T-helper 1 cell treated with Interleukin-12 subunit alpha and Interleukin-12 subunit beta and Interleukin-4 antibody, amounts not matched to agents 30 μg/mL and 1 μg/mL, for 36 hours (primary cell): ENCODE measurements around the gene GALNT2.

Experiments
- H3K27ac Mint-ChIP-seq: one replicate; pipeline ENCODE4 v1.8.0; 2021; ENCODE audit warnings: mild to moderate bottlenecking, mixed read lengths
- H3K27me3 Mint-ChIP-seq: one replicate; pipeline ENCODE4 v1.8.0; 2021; ENCODE audit warnings: low read depth, mixed read lengths
- H3K36me3 Mint-ChIP-seq: one replicate; pipeline ENCODE4 v1.8.0; 2021; ENCODE audit warnings: low read depth, mixed read lengths
- H3K4me1 Mint-ChIP-seq: one replicate; pipeline ENCODE4 v1.8.0; 2021; ENCODE audit warnings: low read depth, mixed read lengths
- H3K4me3 Mint-ChIP-seq: one replicate; pipeline ENCODE4 v1.8.0; 2021; ENCODE audit warnings: mild to moderate bottlenecking, moderate library complexity, mixed read lengths
- H3K9me3 Mint-ChIP-seq: one replicate; pipeline ENCODE4 v1.8.0; 2021; ENCODE audit warnings: mixed read lengths

Gene GALNT2

GRCh38 chr1:230208619-230209261 is 141.7 kb downstream of the GALNT2 start:
- Mint-ChIP-seq H3K36me3 (peaks cover 12% of the 10 kb centered on the region), H3K27me3 (no peaks in the 10 kb centered on the region), H3K4me3 (peak overlapping the region; percentile 65), H3K27ac (peak overlapping the region; percentile 86), H3K4me1 (peaks cover 54% of the 10 kb centered on the region), H3K9me3 (no peaks in the 10 kb centered on the region)

- no peak overlapping the region for H3K4me3 Mint-ChIP-seq
- H3K36me3 Mint-ChIP-seq: peaks cover 7% of the 10 kb centered on the region
- H3K4me1 Mint-ChIP-seq: peaks cover 58% of the 10 kb centered on the region
- no peaks in the 10 kb centered on the region for H3K9me3 Mint-ChIP-seq
- no peaks in the 10 kb centered on the region for H3K27me3 Mint-ChIP-seq
- peak overlapping the region; percentile 56 for H3K27ac Mint-ChIP-seq
These were observed 143.4 kb downstream of the GALNT2 start for GRCh38 chr1:230210326-230210980.

- H3K4me3 Mint-ChIP-seq: no peak overlapping the region
- peak overlapping the region; percentile 56 for H3K27ac Mint-ChIP-seq
- peaks cover 7% of the 10 kb centered on the region for H3K36me3 Mint-ChIP-seq
- H3K9me3 Mint-ChIP-seq: no peaks in the 10 kb centered on the region
- H3K27me3 Mint-ChIP-seq: no peaks in the 10 kb centered on the region
- H3K4me1 Mint-ChIP-seq: peaks cover 58% of the 10 kb centered on the region
These were observed 143.9 kb downstream of the GALNT2 start for GRCh38 chr1:230210981-230211336.

GRCh38 chr1:230211436-230212145 is 144.6 kb downstream of the GALNT2 start:
- peaks cover 62% of the 10 kb centered on the region for H3K4me1 Mint-ChIP-seq
- H3K9me3 Mint-ChIP-seq: no peaks in the 10 kb centered on the region
- peaks cover 7% of the 10 kb centered on the region for H3K36me3 Mint-ChIP-seq
- peak overlapping the region; percentile 74 for H3K27ac Mint-ChIP-seq
- no peaks in the 10 kb centered on the region for H3K27me3 Mint-ChIP-seq
- peak overlapping the region; percentile 49 for H3K4me3 Mint-ChIP-seq

- Mint-ChIP-seq H3K4me3 (peak overlapping the region; percentile 49), H3K27me3 (no peaks in the 10 kb centered on the region), H3K4me1 (peaks cover 65% of the 10 kb centered on the region), H3K36me3 (peaks cover 12% of the 10 kb centered on the region), H3K9me3 (no peaks in the 10 kb centered on the region), H3K27ac (peak overlapping the region; percentile 74)
These were observed 145.4 kb downstream of the GALNT2 start for GRCh38 chr1:230212405-230212936.

- Mint-ChIP-seq H3K36me3 (peaks cover 10% of the 10 kb centered on the region), H3K4me3 (no peak overlapping the region), H3K27me3 (no peaks in the 10 kb centered on the region), H3K9me3 (no peaks in the 10 kb centered on the region), H3K27ac (no peak overlapping the region), H3K4me1 (peaks cover 49% of the 10 kb centered on the region)
These were observed 148.0 kb downstream of the GALNT2 start for GRCh38 chr1:230215031-230215430.

GRCh38 chr1:230215529-230215928 is 148.5 kb downstream of the GALNT2 start:
- Mint-ChIP-seq H3K4me3 (no peak overlapping the region), H3K9me3 (no peaks in the 10 kb centered on the region), H3K27me3 (no peaks in the 10 kb centered on the region), H3K36me3 (peaks cover 10% of the 10 kb centered on the region), H3K27ac (no peak overlapping the region), H3K4me1 (peaks cover 46% of the 10 kb centered on the region)

- Mint-ChIP-seq H3K9me3 (no peaks in the 10 kb centered on the region), H3K36me3 (peaks cover 7% of the 10 kb centered on the region), H3K4me3 (no peak overlapping the region), H3K4me1 (peaks cover 39% of the 10 kb centered on the region), H3K27ac (no peak overlapping the region), H3K27me3 (no peaks in the 10 kb centered on the region)
These were observed 149.9 kb downstream of the GALNT2 start for GRCh38 chr1:230216896-230217295.

- Mint-ChIP-seq H3K27ac (no peak overlapping the region), H3K4me3 (no peak overlapping the region), H3K36me3 (peaks cover 7% of the 10 kb centered on the region), H3K27me3 (no peaks in the 10 kb centered on the region), H3K9me3 (no peaks in the 10 kb centered on the region), H3K4me1 (peaks cover 22% of the 10 kb centered on the region)
These were observed 151.6 kb downstream of the GALNT2 start for GRCh38 chr1:230218667-230219066.

- no peak overlapping the region for H3K4me3 Mint-ChIP-seq
- no peak overlapping the region for H3K27ac Mint-ChIP-seq
- H3K27me3 Mint-ChIP-seq: no peaks in the 10 kb centered on the region
- peaks cover 20% of the 10 kb centered on the region for H3K4me1 Mint-ChIP-seq
- H3K36me3 Mint-ChIP-seq: peaks cover 7% of the 10 kb centered on the region
- no peaks in the 10 kb centered on the region for H3K9me3 Mint-ChIP-seq
These were observed 152.4 kb downstream of the GALNT2 start for GRCh38 chr1:230219174-230220067.

- Mint-ChIP-seq H3K9me3 (no peaks in the 10 kb centered on the region), H3K4me3 (no peak overlapping the region), H3K27me3 (no peaks in the 10 kb centered on the region), H3K4me1 (peaks cover 17% of the 10 kb centered on the region), H3K36me3 (peaks cover 5% of the 10 kb centered on the region), H3K27ac (no peak overlapping the region)
These were observed 153.4 kb downstream of the GALNT2 start for GRCh38 chr1:230220478-230220877.

GRCh38 chr1:230220907-230221306 is 153.9 kb downstream of the GALNT2 start:
- no peak overlapping the region for H3K4me3 Mint-ChIP-seq
- no peak overlapping the region for H3K27ac Mint-ChIP-seq
- no peaks in the 10 kb centered on the region for H3K9me3 Mint-ChIP-seq
- peaks cover 5% of the 10 kb centered on the region for H3K36me3 Mint-ChIP-seq
- peaks cover 17% of the 10 kb centered on the region for H3K4me1 Mint-ChIP-seq
- no peaks in the 10 kb centered on the region for H3K27me3 Mint-ChIP-seq

GRCh38 chr1:230222678-230223077 is 155.6 kb downstream of the GALNT2 start:
- Mint-ChIP-seq H3K9me3 (no peaks in the 10 kb centered on the region), H3K4me3 (no peak overlapping the region), H3K27me3 (no peaks in the 10 kb centered on the region), H3K27ac (no peak overlapping the region), H3K36me3 (no peaks in the 10 kb centered on the region), H3K4me1 (peaks cover 10% of the 10 kb centered on the region)
